Body of pancreas (tissue), 4 donors: ENCODE measurements around the gene C7orf33. TPM values are rescaled to one million over a fixed set of nuclear protein-coding genes. Genes with fewer than 3 reads are reported as not detected.

Source experiments
- ATAC-seq: fragments of 150-250 bp; one replicate; pipeline ENCODE4 v1.9.1; 2016
- DNase-seq, 4 donors: peaks; one replicate each; pipeline ENCODE4 v3.0.0-alpha.2; 2019
- H3K27ac ChIP-seq, 4 donors: fragments of 200-600 bp; sonication (generic); 1 replicate in 3 of 4; 2 replicates in 1 of 4; pipeline versions ENCODE4 v1.5.1 to v1.6.1; 2016 to 2019; ENCODE audit warnings: mild to moderate bottlenecking in 1 of 4, mixed read lengths in 1 of 4, moderate library complexity in 1 of 4
- H3K27me3 ChIP-seq, 2 donors: fragments of 200-600 bp; sonication (generic); one replicate each; pipeline ENCODE4 v1.6.0; 2016; ENCODE audit warnings: mild to moderate bottlenecking in 1 of 2
- H3K36me3 ChIP-seq, 2 donors: fragments of 200-600 bp; sonication (generic); replicated peaks in 1 of 2; 2 replicates each; pipeline ENCODE4 v1.5.1; 2016; ENCODE audit warnings: low read depth in 2 of 2; ENCODE audit not compliant: insufficient read depth in 1 of 2
- H3K4me1 ChIP-seq: fragments of 200-600 bp; sonication (generic); one replicate; pipeline ENCODE4 v1.6.0; 2016
- H3K4me3 ChIP-seq, 2 donors: fragments of 200-600 bp; sonication (generic); 1 replicate in 1 of 2; 2 replicates in 1 of 2; pipeline ENCODE4 v1.5.1; 2016 to 2019
- H3K9me3 ChIP-seq, 3 donors: fragments of 200-600 bp; sonication (generic); 1 replicate in 2 of 3; 2 replicates in 1 of 3; pipeline ENCODE4 v1.5.1; 2016
- CTCF ChIP-seq, 7 experiments: fragments of 450-650 bp in 4 of 7; fragments of 200-600 bp in 3 of 7; sonication (generic) in 3 of 7; IDR thresholded peaks; one replicate each; pipeline ENCODE4 v1.5.1; 2016 to 2019; ENCODE audit warnings: antibody characterized with exemption in 7 of 7
- POLR2A ChIP-seq, 3 donors: fragments of 450-650 bp; IDR thresholded peaks; one replicate each; pipeline ENCODE4 v1.6.1; 2016; ENCODE audit warnings: antibody characterized with exemption in 3 of 3, mild to moderate bottlenecking in 2 of 3
- WGBS, 2 donors: methylation state at CpG; one replicate each; pipeline ENCODE4 v1.1.5; 2017; 5-methylcytosine and 5-hydroxymethylcytosine counted together
- intact Hi-C: fragments of 100-400 bp; cut with DNase I; formaldehyde crosslinking; loops from one replicate; pipeline ENCODE4 v1.15.1; 2023
- total RNA-seq, 2 donors: library from RNA; depleted of rRNA; stranded (reverse); fragments of >200 nt; gene quantifications; one replicate each; pipeline ENCODE4 v1.1.0, GENCODE V29; 2016

Gene C7orf33
- total RNA-seq, 2 donors from 2014 or later = not detected

GRCh38 chr7:148652773-148653172 lies 62.2 kb downstream of the C7orf33 start:
- no peaks in the 10 kb centered on the region for H3K4me1 ChIP-seq
- intact Hi-C loops = no loop called here
- no peaks in the 10 kb centered on the region for H3K36me3 ChIP-seq
- no peak overlapping the region for H3K4me3 ChIP-seq
- no peaks in the 10 kb centered on the region for H3K27me3 ChIP-seq
- DNase-seq (no peak), ATAC-seq (no peak)
- H3K9me3 ChIP-seq = no peaks in the 10 kb centered on the region
- no peak for TF ChIP-seq CTCF (IDR thresholded peaks at IDR 0.05)
- TF ChIP-seq POLR2A (IDR thresholded peaks at IDR 0.05) = no peak
- H3K27ac ChIP-seq = no peak overlapping the region

GRCh38 chr7:148657929-148658328 lies 67.4 kb downstream of the C7orf33 start:
- ATAC-seq = no peak
- intact Hi-C loops = no loop called here
- 52 to 54% methylated on average over 4 of the region's 4 CpGs for WGBS, 2 donors

GRCh38 chr7:148661471-148661870 lies 70.9 kb downstream of the C7orf33 start:
- intact Hi-C loops = no loop called here
- Histone ChIP-seq H3K27ac (no peak overlapping the region), H3K4me1 (no peaks in the 10 kb centered on the region), H3K9me3 (no peaks in the 10 kb centered on the region), H3K27me3 (no peaks in the 10 kb centered on the region), H3K4me3 (no peak overlapping the region), H3K36me3 (no peaks in the 10 kb centered on the region)
- no peak for DNase-seq
- ATAC-seq = no peak
- WGBS, 2 donors = 70 to 73% methylated on average over 2 of the region's 2 CpGs
- no peak for TF ChIP-seq POLR2A (IDR thresholded peaks at IDR 0.05)
- TF ChIP-seq CTCF (IDR thresholded peaks at IDR 0.05) = no peak

More at GRCh38 chr7:148657929-148658328, 67.4 kb downstream of the C7orf33 start:
- Histone ChIP-seq H3K4me1 (no peaks in the 10 kb centered on the region), H3K36me3 (no peaks in the 10 kb centered on the region), H3K9me3 (no peaks in the 10 kb centered on the region), H3K4me3 (no peak overlapping the region), H3K27ac (no peak overlapping the region), H3K27me3 (no peaks in the 10 kb centered on the region)
- no peak for DNase-seq
- TF ChIP-seq POLR2A (IDR thresholded peaks at IDR 0.05) = no peak
- no peak for TF ChIP-seq CTCF (IDR thresholded peaks at IDR 0.05)

GRCh38 chr7:148662646-148663045 lies 72.1 kb downstream of the C7orf33 start:
- H3K27me3 ChIP-seq = no peaks in the 10 kb centered on the region
- H3K27ac ChIP-seq = no peak overlapping the region
- no peaks in the 10 kb centered on the region for H3K36me3 ChIP-seq
- ATAC-seq (no peak), DNase-seq (no peak)
- intact Hi-C loops = no loop called here
- H3K4me3 ChIP-seq = no peak overlapping the region
- no peak for TF ChIP-seq CTCF (IDR thresholded peaks at IDR 0.05)
- TF ChIP-seq POLR2A (IDR thresholded peaks at IDR 0.05) = no peak
- H3K9me3 ChIP-seq = no peaks in the 10 kb centered on the region
- H3K4me1 ChIP-seq = no peaks in the 10 kb centered on the region
- WGBS, 2 donors = 53 to 76% methylated on average over 3 of the region's 3 CpGs

GRCh38 chr7:148664324-148664723 lies 73.8 kb downstream of the C7orf33 start:
- WGBS, 2 donors = 36 to 41% methylated on average over 6 of the region's 6 CpGs
- H3K4me3 ChIP-seq = no peak overlapping the region
- DNase-seq (peak in 1 of 4 donors; percentile 8), ATAC-seq (no peak)
- no peak overlapping the region for H3K27ac ChIP-seq
- no peaks in the 10 kb centered on the region for H3K9me3 ChIP-seq
- H3K4me1 ChIP-seq = no peaks in the 10 kb centered on the region
- TF ChIP-seq CTCF (IDR thresholded peaks at IDR 0.05) (no peak), POLR2A (IDR thresholded peaks at IDR 0.05) (no peak)
- intact Hi-C loops = no loop called here
- no peaks in the 10 kb centered on the region for H3K36me3 ChIP-seq
- H3K27me3 ChIP-seq = no peaks in the 10 kb centered on the region
